Tibial nerve (tissue), 4 donors: ENCODE results near the gene PAIP2B. TPM values are rescaled to one million over a fixed set of nuclear protein-coding genes. Genes with fewer than 3 reads are reported as not detected.

Source experiments
- DNase-seq, 2 donors: peaks; one replicate each; pipeline ENCODE4 v3.0.0-alpha.2; 2019; ENCODE audit warnings: low spot score in 2 of 2
- H3K27ac ChIP-seq, 4 donors: fragments of 200-600 bp; sonication (generic) in 3 of 4; one replicate each; pipeline ENCODE4 v1.5.1; 2017 to 2019; ENCODE audit warnings: mild to moderate bottlenecking in 1 of 4
- H3K27me3 ChIP-seq, 2 donors: fragments of 200-600 bp; sonication (generic) in 1 of 2; one replicate each; pipeline versions ENCODE4 v1.5.1 to v1.6.0; 2017 to 2019
- H3K36me3 ChIP-seq, 3 donors: fragments of 200-600 bp; sonication (generic); one replicate each; pipeline ENCODE4 v1.5.1; 2018 to 2019
- H3K4me1 ChIP-seq, 4 donors: fragments of 200-600 bp; sonication (generic) in 3 of 4; one replicate each; pipeline ENCODE4 v1.5.1; 2017 to 2019
- H3K4me3 ChIP-seq, 4 donors: fragments of 200-600 bp; sonication (generic) in 3 of 4; one replicate each; pipeline ENCODE4 v1.5.1; 2017 to 2019; ENCODE audit warnings: mild to moderate bottlenecking in 1 of 4, moderate library complexity in 1 of 4
- H3K9me3 ChIP-seq, 4 donors: fragments of 200-600 bp; sonication (generic) in 3 of 4; one replicate each; pipeline ENCODE4 v1.5.1; 2017 to 2019
- CTCF ChIP-seq, 5 experiments: fragments of 200-600 bp in 3 of 5; fragments of 450-650 bp in 2 of 5; sonication (generic) in 3 of 5; IDR thresholded peaks; one replicate each; pipeline ENCODE4 v1.5.1; 2016 to 2019; ENCODE audit warnings: antibody characterized with exemption in 5 of 5, mild to moderate bottlenecking in 3 of 5, moderate library complexity in 2 of 5
- EP300 ChIP-seq, 2 donors: sonication (generic); formaldehyde crosslinking; IDR thresholded peaks; one replicate each; pipeline ENCODE4 v1.6.1; 2017; ENCODE audit warnings: antibody characterized with exemption in 2 of 2, mild to moderate bottlenecking in 1 of 2
- POLR2A ChIP-seq, 2 donors: fragments of 450-650 bp; IDR thresholded peaks; one replicate each; pipeline ENCODE4 v1.6.1; 2017; ENCODE audit warnings: antibody characterized with exemption in 2 of 2, mild to moderate bottlenecking in 2 of 2, moderate library complexity in 2 of 2
- WGBS, 2 donors: methylation state at CpG; one replicate each; pipeline ENCODE4 v1.1.5; 2018; 5-methylcytosine and 5-hydroxymethylcytosine counted together
- total RNA-seq, 4 donors: library from RNA; depleted of rRNA; stranded (reverse); fragments of >200 nt; gene quantifications; one replicate each; pipeline ENCODE4 v1.1.0, GENCODE V29; 2016

Gene PAIP2B
- total RNA-seq, 4 donors from 2014 or later, result 5.7 to 22.1 (median 13.6) TPM

DNA sequence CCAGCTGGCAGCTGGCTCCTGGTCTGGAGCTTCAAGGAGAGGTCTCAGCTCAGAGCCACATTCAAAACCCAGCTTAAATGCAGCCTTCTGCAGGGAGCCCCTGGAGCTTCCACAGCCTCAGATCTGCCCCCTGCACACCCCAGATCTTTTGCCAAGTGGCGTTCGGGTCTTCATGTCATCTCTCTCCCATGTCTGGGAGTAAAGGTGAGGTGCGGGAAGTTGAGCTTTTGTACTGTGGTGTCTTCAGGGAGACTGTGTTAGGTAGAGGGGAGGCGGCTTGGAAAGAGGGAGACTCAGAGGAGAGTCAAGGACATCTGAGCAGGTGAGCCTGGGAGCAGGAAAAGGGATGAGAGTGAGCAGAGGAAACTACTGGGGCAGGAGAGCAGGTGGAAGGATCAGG lies 71.1 kb downstream of the PAIP2B start:
- DNase-seq, result no peak
- Histone ChIP-seq H3K4me3 (no peak overlapping the region), H3K36me3 (peaks cover 0 to 4% (median 0%) of the 10 kb centered on the region in 3 donors), H3K27me3 (no peaks in the 10 kb centered on the region), H3K27ac (no peak overlapping the region), H3K4me1 (peaks cover 0 to 8% (median 2%) of the 10 kb centered on the region in 4 donors), H3K9me3 (no peaks in the 10 kb centered on the region)
- 90 to 91% methylated on average over 4 of the region's 4 CpGs for WGBS, 2 donors
- TF ChIP-seq CTCF (IDR thresholded peaks at IDR 0.05) (no peak), POLR2A (IDR thresholded peaks at IDR 0.05) (no peak), EP300 (IDR thresholded peaks at IDR 0.05) (no peak)

DNA sequence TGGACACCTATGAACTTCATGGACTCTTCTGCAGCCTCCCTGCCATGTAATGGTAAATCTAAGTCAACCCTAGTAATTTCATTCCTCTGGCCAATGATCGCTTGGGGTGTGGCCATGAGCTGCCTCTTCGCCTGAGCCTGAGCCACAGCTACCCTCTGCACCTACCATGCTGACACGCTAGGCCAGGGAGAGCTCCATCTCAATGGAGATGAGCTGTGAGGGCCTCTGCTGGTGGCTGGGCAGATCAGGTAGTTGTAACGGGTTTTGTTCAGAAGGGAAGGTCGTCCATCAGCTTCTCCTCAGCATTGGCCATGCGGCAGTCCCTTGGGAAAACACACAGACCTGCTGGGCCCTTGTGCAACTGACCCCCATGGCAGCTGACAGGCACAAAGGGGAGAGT lies 72.1 kb downstream of the PAIP2B start:
- Histone ChIP-seq H3K4me3 (no peak overlapping the region), H3K4me1 (peaks cover 0 to 8% (median 2%) of the 10 kb centered on the region in 4 donors), H3K27ac (no peak overlapping the region), H3K9me3 (no peaks in the 10 kb centered on the region), H3K27me3 (no peaks in the 10 kb centered on the region), H3K36me3 (peaks cover 0 to 14% (median 0%) of the 10 kb centered on the region in 3 donors)
- TF ChIP-seq CTCF (IDR thresholded peaks at IDR 0.05) (no peak), POLR2A (IDR thresholded peaks at IDR 0.05) (no peak), EP300 (IDR thresholded peaks at IDR 0.05) (no peak)
- DNase-seq, result no peak
- 62 to 75% methylated on average over 6 of the region's 6 CpGs for WGBS, 2 donors

GRCh38 chr2:71154279-71154678 lies 72.6 kb downstream of the PAIP2B start:
- Histone ChIP-seq H3K4me3 (no peak overlapping the region), H3K27me3 (no peaks in the 10 kb centered on the region), H3K4me1 (peaks cover 0 to 8% (median 2%) of the 10 kb centered on the region in 4 donors), H3K9me3 (no peaks in the 10 kb centered on the region), H3K36me3 (peaks cover 0 to 20% (median 3%) of the 10 kb centered on the region in 3 donors), H3K27ac (no peak overlapping the region)
- 65 to 70% methylated on average over 8 of the region's 8 CpGs for whole genome bisulfite sequencing, 2 donors
- no peak for TF ChIP-seq EP300 (IDR thresholded peaks at IDR 0.05)
- DNase-seq, result no peak

- Histone ChIP-seq H3K36me3 (peaks cover under 1 to 25% (median 3%) of the 10 kb centered on the region in 3 donors), H3K4me3 (no peak overlapping the region), H3K27ac (no peak overlapping the region), H3K4me1 (peaks cover 0 to 8% (median 2%) of the 10 kb centered on the region in 4 donors), H3K9me3 (no peaks in the 10 kb centered on the region), H3K27me3 (no peaks in the 10 kb centered on the region)
- no peak for TF ChIP-seq POLR2A (IDR thresholded peaks at IDR 0.05)
- no peak for TF ChIP-seq EP300 (IDR thresholded peaks at IDR 0.05)
- TF ChIP-seq CTCF (IDR thresholded peaks at IDR 0.05), result no peak
- DNase-seq, result no peak
- 62 to 65% methylated on average over 11 of the region's 11 CpGs for WGBS, 2 donors
Measured at GRCh38 chr2:71153585-71154224, 73.2 kb downstream of the PAIP2B start.

GRCh38 chr2:71151620-71152019 lies 75.3 kb downstream of the PAIP2B start:
- Histone ChIP-seq H3K36me3 (peaks cover 3 to 46% (median 19%) of the 10 kb centered on the region in 3 donors), H3K9me3 (no peaks in the 10 kb centered on the region), H3K4me3 (no peak overlapping the region), H3K27ac (no peak overlapping the region), H3K4me1 (no peaks in the 10 kb centered on the region), H3K27me3 (no peaks in the 10 kb centered on the region)
- no peak for DNase-seq
- TF ChIP-seq POLR2A (IDR thresholded peaks at IDR 0.05), result no peak
- TF ChIP-seq EP300 (IDR thresholded peaks at IDR 0.05), result no peak
- TF ChIP-seq CTCF (IDR thresholded peaks at IDR 0.05), result no peak
- WGBS, 2 donors, result 91% methylated on average over 1 of the region's 1 CpG
